ENCODE measurements around the gene ESAM.
A peak's percentile ranks its signal among the peaks of the same experiment; 100 is the strongest.
"Not testable (repeated sequence)": the region's sequence is repeated elsewhere in the genome, so short reads cannot be mapped to it uniquely, and the experiment has no call there.

Gene ESAM

GRCh38 chr11:124770959-124771358 lies 8.9 kb upstream of the ESAM start:
- not testable (repeated sequence) for DNase-seq

- DNase-seq, result no peak
Observed at GRCh38 chr11:124769806-124770774, 8.0 kb upstream of the ESAM start.

- DNase-seq, result no peak
Observed at GRCh38 chr11:124768914-124769313, 6.8 kb upstream of the ESAM start.

GRCh38 chr11:124766156-124766555 lies 4.1 kb upstream of the ESAM start:
- no peak for DNase-seq

GRCh38 chr11:124763156-124763947 lies 1.3 kb upstream of the ESAM start:
- DNase-seq, result peak; percentile 71

GRCh38 chr11:124762624-124763155 lies 600 bp upstream of the ESAM start:
- no peak for DNase-seq

- DNase-seq, result no peak
Observed at GRCh38 chr11:124761301-124762104, 587 bp downstream of the ESAM start.

- no peak for DNase-seq
Observed at GRCh38 chr11:124760806-124761205, 1.3 kb downstream of the ESAM start.

- DNase-seq, result no peak
Observed at GRCh38 chr11:124760205-124760652, 1.9 kb downstream of the ESAM start.

- DNase-seq, result no peak
Observed at GRCh38 chr11:124759266-124760204, 2.6 kb downstream of the ESAM start.

- DNase-seq, result peak; percentile 64
Observed at GRCh38 chr11:124758355-124759265, 3.5 kb downstream of the ESAM start.

GRCh38 chr11:124757320-124757719 lies 4.8 kb downstream of the ESAM start:
- DNase-seq, result no peak

GRCh38 chr11:124756753-124757227 lies 5.3 kb downstream of the ESAM start:
- DNase-seq, result no peak

GRCh38 chr11:124756033-124756752 lies 5.9 kb downstream of the ESAM start:
- no peak for DNase-seq

- DNase-seq, result no peak
Observed at GRCh38 chr11:124754710-124755109, 7.4 kb downstream of the ESAM start.

- no peak for DNase-seq
Observed at GRCh38 chr11:124754309-124754708, 7.8 kb downstream of the ESAM start.

GRCh38 chr11:124753624-124754023 lies 8.5 kb downstream of the ESAM start:
- DNase-seq, result no peak

GRCh38 chr11:124753205-124753604 lies 8.9 kb downstream of the ESAM start:
- DNase-seq, result no peak

GRCh38 chr11:124752471-124753102 lies 9.5 kb downstream of the ESAM start:
- no peak for DNase-seq

Data from NCI-H2227 treated with DMSO at 0.1 percent for 48 hours (cell line).